ENCODE measurements around the gene MYCT1. TPM values are rescaled to one million over a fixed set of nuclear protein-coding genes. Genes with fewer than 3 reads are reported as not detected.

The MYCT1 gene
- polyA plus RNA-seq, 3 donors = not detected

GRCh38 chr6:152700427-152700826, 2.7 kb downstream of the MYCT1 start:
- H3K27ac ChIP-seq (ENCODE audit: low read depth in 1 of 2, low read length in 2 of 2) = no peak overlapping the region
- H3K79me2 ChIP-seq (ENCODE audit: insufficient read depth, low read length) = no peaks in the 10 kb centered on the region
- H3K4me2 ChIP-seq (replicated peaks; ENCODE audit: extremely low read depth, low read length, poor library complexity, severe bottlenecking) = no peak overlapping the region
- no peaks in the 10 kb centered on the region for H3K9me3 Mint-ChIP-seq
- H3K4me3 Mint-ChIP-seq = no peak overlapping the region
- H3K9ac ChIP-seq (ENCODE audit: insufficient read depth, low read length, poor library complexity, severe bottlenecking) = no peak overlapping the region
- no peak overlapping the region for H3K4me3 ChIP-seq (replicated peaks in 1 of 3; ENCODE audit: low read depth in 2 of 3, low read length in 3 of 3)
- DNase-seq = no peak
- intact Hi-C loops (cut with micrococcal nuclease) = no loop called here
- TF ChIP-seq CTCF (IDR thresholded peaks at IDR 0.05) = no peak
- H2AFZ ChIP-seq (ENCODE audit: insufficient read depth, low read depth, low read length, poor library complexity, severe bottlenecking) = no peak overlapping the region
- H3K27me3 ChIP-seq (ENCODE audit: control insufficient read depth in 2 of 2, insufficient read depth in 2 of 2, low read length in 2 of 2) = peaks cover 6% of the 10 kb centered on the region in 2 donors
- H3K27me3 Mint-ChIP-seq (ENCODE audit: low read depth in 3 of 3) = peaks cover 2 to 15% (median 6%) of the 10 kb centered on the region in 3 donors
- H3K36me3 ChIP-seq (replicated peaks in 1 of 2; ENCODE audit: control insufficient read depth in 1 of 2, insufficient read depth in 2 of 2, low read length in 2 of 2) = no peaks in the 10 kb centered on the region
- peaks cover 8% of the 10 kb centered on the region for H3K4me1 Mint-ChIP-seq
- WGBS (ENCODE audit: insufficient coverage) = no CpG with 5 or more reads among the region's 5 CpGs
- H3K4me1 ChIP-seq (ENCODE audit: control insufficient read depth in 1 of 2, insufficient read depth in 2 of 2, low read length in 2 of 2) = no peaks in the 10 kb centered on the region
- no peaks in the 10 kb centered on the region for H3K9me3 ChIP-seq (replicated peaks in 1 of 2; ENCODE audit: control insufficient read depth in 1 of 2, insufficient read depth in 1 of 2, low read length in 2 of 2)
- no peaks in the 10 kb centered on the region for H3K36me3 Mint-ChIP-seq
- H4K20me1 ChIP-seq (ENCODE audit: insufficient read depth, low read length) = no peaks in the 10 kb centered on the region
- H3K27ac Mint-ChIP-seq = no peak overlapping the region

DNA sequence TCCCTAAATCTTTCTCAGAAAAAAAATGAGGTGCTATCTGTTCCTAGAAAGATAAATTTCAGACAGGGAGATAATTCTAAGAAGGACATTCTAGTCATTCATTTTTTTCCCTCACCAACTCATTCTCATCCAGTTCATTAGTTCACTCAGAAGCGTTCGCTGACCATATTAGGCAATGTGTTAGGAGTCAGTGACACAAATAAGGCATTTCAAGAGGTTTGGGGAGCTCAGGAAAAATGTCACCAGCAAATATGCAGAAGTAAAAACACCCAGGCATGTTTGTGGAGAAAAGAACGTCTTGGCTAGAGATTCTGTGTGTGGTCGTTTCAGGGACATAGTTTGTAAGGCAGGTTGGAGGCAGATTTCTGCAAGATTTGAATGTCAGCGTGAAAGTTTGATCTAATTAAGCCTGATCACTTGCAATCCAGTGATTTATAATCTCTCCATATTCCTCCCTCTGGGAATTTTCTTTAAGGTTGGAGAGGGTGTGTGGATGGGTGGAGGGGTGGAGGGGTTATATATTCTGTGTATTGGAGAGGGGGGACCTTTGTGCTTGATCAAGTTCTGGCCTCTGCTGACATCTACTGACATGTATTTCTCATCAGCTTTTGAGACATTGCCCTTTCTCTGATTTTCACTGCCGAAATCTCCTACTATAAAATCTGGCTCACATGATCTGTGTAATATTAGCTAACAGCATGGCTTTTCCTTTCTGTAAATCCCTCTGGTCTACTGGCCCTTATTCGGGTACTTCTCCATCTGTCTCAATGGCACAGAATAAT, 3.6 kb downstream of the MYCT1 start:
- peaks cover 7% of the 10 kb centered on the region for H3K4me1 Mint-ChIP-seq
- H3K4me3 Mint-ChIP-seq = no peak overlapping the region
- Histone ChIP-seq H2AFZ (ENCODE audit: insufficient read depth, low read depth, low read length, poor library complexity, severe bottlenecking) (no peak overlapping the region), H3K4me3 (replicated peaks in 1 of 3; ENCODE audit: low read depth in 2 of 3, low read length in 3 of 3) (no peak overlapping the region), H3K9me3 (replicated peaks in 1 of 2; ENCODE audit: control insufficient read depth in 1 of 2, insufficient read depth in 1 of 2, low read length in 2 of 2) (no peaks in the 10 kb centered on the region), H3K4me1 (ENCODE audit: control insufficient read depth in 1 of 2, insufficient read depth in 2 of 2, low read length in 2 of 2) (no peaks in the 10 kb centered on the region), H3K79me2 (ENCODE audit: insufficient read depth, low read length) (no peaks in the 10 kb centered on the region), H3K27me3 (ENCODE audit: control insufficient read depth in 2 of 2, insufficient read depth in 2 of 2, low read length in 2 of 2) (peaks cover 6% of the 10 kb centered on the region in 2 donors), H3K4me2 (replicated peaks; ENCODE audit: extremely low read depth, low read length, poor library complexity, severe bottlenecking) (no peak overlapping the region), H3K9ac (ENCODE audit: insufficient read depth, low read length, poor library complexity, severe bottlenecking) (no peak overlapping the region), H3K27ac (ENCODE audit: low read depth in 1 of 2, low read length in 2 of 2) (no peak overlapping the region), H4K20me1 (ENCODE audit: insufficient read depth, low read length) (no peaks in the 10 kb centered on the region), H3K36me3 (replicated peaks in 1 of 2; ENCODE audit: control insufficient read depth in 1 of 2, insufficient read depth in 2 of 2, low read length in 2 of 2) (no peaks in the 10 kb centered on the region)
- DNase-seq = no peak
- intact Hi-C loops (cut with micrococcal nuclease) = no loop called here
- H3K9me3 Mint-ChIP-seq = no peaks in the 10 kb centered on the region
- no peaks in the 10 kb centered on the region for H3K36me3 Mint-ChIP-seq
- H3K27me3 Mint-ChIP-seq (ENCODE audit: low read depth in 3 of 3) = peaks cover 2 to 15% (median 6%) of the 10 kb centered on the region in 3 donors
- TF ChIP-seq CTCF (IDR thresholded peaks at IDR 0.05) = no peak
- no peak overlapping the region for H3K27ac Mint-ChIP-seq
- 0% methylated on average over 3 of the region's 7 CpGs for WGBS (ENCODE audit: insufficient coverage)
